Measurements from ENCODE around the gene ORC4.
"Not testable (repeated sequence)": the region's sequence is repeated elsewhere in the genome, so short reads cannot be mapped to it uniquely, and the experiment has no call there.

Gene ORC4

DNA sequence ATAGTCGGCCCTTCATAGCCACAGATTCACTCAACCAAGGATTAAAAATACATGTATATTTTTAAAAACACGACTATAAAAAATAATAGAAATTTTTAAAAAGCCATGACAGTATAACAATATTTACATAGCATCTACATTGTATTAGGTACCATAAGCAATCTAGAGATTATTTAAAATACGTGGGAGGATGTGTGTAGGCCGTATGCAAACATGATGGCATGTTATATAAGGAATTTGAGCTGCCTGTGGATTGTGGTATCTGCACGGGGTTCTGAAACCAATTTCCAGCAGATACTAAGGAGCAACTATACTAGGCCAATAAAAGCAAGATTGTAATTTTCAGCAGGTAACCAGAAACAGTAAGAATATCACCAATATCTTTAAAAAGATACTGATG, 5.9 kb downstream of the ORC4 start:
- DNase-seq (ENCODE audit: low read depth in 3 of 3) = no peak

DNA sequence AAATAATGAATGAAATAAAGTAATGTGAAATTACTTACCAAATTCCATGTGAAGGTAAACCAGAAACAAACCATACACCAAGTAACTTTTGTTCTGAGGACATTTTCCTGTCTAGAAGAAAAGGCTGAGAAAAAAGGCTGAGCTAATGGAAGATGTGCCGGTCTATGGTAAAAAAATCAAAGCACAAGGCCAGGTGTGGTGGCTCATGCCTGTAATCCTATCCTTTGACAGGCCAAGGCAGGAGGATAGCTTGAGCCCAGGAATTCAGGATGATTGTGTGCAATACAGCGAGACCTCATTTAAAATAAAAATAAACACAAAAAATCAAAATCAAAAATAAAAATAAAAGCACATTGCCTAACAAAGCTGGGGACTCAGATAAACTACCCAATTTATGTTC, 6.7 kb downstream of the ORC4 start:
- no peak for DNase-seq (ENCODE audit: low read depth in 3 of 3)

DNA sequence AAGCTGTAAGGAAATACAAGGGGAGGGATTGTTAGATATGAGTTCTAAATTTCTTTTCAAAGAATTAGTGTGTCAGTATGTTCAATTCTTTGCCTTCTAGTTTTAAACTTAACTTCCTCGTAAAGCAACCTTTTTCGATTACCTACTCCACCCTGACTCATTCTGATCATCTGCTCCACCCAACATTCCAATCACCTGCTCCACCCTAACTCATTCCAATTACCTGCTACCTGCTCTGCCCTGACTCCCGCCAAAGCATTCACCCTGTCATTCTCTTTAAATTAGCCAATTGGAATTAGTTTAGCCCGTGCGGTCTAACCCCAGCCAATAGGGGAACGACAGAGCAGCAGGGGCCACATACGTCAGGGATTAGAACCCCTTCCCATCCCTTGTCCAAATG, 12.1 kb downstream of the ORC4 start:
- not testable (repeated sequence) for DNase-seq (ENCODE audit: low read depth in 3 of 3)

DNA sequence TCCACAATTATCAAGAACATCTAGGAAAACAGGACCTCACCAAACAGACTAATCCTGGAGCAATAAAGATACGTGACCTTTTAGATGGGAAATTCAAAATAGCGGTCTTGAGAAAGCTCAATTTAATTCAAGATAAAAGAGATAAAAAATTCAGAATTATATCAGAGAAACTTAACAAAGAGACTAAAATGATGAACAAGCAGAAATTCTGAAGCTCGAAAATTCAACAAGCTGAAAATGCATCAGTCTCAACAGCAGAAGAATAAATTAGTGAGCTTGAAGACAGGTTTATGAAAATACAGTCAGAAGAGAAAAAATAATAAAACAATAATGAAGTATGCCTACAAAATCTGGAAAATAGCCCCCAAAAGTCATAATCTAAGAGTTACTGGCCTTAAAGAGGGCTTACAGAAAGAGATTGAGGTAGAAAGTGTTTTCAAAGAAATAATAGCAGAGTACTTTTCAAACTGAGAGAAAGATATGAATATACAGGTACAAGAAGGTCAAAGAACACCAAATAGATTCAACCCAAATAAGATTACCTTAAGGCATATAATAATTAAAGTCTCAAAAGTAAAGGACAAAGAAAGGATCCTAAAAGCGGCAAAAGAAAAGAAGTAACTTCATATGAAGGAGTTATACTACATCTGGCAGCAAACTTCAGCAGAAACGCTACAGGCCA, 13.2 kb downstream of the ORC4 start:
- DNase-seq (ENCODE audit: low read depth in 3 of 3) = no peak

DNA sequence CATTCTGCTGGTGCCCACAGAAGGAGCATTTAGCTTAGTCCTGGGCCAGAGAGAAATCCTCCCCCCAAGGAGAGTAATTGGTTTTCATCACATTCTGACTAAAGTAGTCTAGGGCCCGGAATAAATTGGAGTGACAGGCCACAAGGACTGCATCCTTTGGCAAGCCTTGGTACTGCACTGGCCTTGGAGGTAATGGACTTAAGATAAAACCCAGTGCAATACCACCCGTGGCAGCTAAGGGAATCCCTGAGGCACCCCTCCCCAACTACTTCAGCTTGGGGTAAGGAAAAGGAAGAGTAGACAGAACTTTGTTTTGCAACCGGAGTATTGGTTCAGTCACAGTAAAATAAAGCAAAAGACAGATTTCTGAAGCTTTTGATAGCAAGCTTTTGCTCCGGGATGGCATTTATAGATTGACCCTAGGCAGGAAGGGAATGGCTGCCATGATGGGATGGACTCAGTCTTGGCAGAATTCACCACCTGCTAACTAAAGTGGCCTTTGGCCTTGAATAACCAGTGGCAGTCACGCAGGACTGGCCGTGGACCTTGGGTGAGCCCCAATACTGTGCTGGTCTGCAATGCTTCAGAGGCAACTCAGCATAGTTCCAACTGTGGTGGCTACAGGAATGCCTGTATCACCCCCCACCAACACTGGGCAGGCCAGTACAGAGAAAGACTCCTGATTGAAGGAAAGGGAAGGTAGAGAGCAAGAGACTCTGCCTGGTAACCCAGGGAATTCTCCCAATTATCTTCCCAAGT, 14.1 kb downstream of the ORC4 start:
- DNase-seq (ENCODE audit: low read depth in 3 of 3) = no peak

DNA sequence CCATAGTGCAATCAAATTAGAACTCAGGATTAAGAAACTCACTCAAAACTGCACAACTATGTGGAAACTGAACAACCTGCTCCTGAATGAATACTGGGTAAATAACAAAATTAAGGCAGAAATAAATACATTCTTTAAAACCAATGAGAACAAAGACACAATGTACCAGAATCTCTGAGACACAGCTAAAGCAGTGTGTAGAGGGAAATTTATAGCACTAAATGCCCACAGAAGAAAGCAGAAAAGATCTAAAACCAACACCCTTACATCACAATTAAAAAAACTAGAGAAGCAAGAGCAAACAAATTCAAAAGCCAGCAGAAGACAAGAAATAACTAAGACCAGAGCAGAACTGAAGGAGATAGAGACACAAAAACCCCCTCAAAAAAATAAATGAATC, 18.1 kb downstream of the ORC4 start:
- not testable (repeated sequence) for DNase-seq (ENCODE audit: low read depth in 3 of 3)

DNA sequence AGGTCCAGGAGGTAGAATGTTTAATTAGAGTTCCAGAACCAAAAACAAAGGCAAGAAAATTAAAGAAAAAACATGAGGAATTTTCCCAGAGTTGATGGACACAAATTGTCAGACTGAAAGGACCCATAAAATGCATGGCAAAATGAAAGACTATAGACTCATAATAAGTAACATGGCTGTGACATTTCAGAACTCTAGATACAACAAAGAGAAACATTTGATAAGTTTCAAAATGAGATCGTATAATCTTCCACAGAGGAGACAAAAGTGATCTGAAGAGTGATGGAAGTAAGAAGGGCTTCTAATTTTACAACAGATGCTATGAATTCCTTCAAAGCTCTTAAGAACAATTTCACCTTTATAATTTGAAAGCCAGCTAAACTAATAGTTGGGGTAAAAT, 20.4 kb downstream of the ORC4 start:
- no peak for DNase-seq (ENCODE audit: low read depth in 3 of 3)

DNA sequence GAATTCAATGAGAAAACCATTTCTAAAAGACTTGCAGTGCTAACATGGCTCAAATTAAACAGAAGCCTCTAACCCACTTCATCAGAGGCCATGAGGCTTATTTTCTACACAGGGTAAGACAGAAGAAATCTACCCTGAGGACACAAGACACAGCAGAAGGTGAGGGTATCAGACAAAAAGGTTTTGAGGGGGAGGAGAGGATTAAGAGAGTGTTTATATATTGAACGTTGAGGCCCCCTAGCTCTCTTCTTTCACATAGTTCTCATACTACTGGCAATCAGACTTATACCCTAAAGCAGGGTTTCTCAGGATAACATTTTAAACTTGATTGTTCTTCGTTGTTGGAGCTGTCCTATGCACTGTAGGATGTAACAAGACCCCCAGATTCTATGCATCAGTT, 21.4 kb downstream of the ORC4 start:
- no peak for DNase-seq (ENCODE audit: low read depth in 3 of 3)

DNA sequence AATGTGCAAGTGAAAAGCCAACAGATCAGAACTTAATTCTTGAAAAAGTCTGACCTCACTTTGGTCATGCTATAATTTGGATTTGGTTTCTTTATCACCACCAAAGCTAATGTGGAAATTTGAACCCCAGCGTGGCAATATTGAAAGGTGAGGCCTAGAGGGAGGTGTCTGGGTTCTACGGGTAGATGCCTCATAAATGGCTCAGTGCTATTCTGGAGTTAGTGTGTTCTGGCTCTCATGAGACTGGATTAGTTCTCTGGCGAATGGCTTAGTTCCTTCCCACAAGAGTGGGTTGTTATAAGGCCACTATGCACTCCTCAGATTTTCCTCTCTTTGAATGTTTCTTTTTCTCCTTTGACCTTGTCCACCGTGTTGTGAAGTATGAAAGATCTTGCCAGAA, 22.3 kb downstream of the ORC4 start:
- DNase-seq (ENCODE audit: low read depth in 3 of 3) = no peak

DNA sequence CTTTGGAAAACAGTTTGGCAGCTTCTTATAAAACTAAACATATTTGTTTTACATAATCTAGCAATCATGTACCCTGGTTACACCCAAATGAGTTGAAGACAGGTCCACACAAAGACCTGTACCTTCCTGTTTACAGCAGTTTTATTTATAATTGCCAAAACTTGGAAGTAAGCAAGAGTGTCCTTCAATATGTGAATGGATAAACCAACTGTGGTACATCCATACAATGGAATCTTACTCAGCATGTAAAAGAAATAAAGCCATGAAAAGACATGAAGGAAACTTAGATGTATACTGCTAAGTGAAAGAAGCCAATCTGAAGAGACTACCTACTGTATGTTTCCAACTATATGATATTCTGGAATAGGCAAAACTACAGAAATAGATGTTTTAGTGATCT, 23.7 kb downstream of the ORC4 start:
- no peak for DNase-seq (ENCODE audit: low read depth in 3 of 3)

DNA sequence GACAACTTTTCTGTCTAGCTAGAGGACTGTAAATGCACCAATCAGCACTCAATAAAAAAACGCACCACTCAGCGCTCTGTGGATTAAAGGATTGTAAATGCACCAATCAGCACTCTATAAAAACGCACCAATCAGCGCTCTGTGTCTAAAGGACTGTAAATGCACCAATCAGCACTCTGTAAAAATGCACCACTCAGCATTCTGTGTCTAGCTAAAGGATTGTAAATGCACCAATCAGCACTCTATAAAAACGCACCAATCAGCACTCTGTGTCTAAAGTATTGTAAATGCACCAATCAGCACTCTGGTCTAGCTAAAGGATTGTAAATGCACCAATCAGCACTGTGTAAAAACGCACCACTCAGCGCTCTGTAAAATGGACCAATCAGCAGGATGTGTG, 25.6 kb downstream of the ORC4 start:
- DNase-seq (ENCODE audit: low read depth in 3 of 3) = not testable (repeated sequence)

DNA sequence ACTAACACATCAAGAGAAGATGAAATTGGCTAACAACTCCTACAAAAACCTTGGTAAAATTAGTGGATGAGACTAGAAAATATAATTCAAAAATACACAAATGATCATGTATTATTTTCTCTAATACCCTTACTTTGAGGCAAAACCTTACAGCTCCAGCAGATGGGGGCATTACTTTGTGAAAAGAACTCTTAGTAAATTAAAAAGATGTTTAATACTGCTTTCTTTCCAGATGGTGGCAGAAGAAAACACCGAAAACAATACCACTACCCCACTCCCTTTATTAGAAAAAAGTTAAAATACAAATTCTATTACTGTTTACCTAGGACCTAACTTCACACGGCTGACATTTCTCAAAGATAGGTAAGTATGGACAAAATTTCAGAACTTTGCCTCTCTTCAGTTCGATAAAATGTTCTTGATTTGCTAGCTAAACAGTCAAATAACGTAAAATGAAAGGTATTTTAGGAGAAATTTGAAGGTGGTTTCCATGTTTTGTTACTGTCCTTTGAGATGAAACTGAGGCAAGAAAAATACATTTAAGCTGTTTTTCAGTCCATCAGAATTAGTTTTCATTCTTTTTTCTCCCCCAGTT, 30.6 kb downstream of the ORC4 start:
- no peak for DNase-seq (ENCODE audit: low read depth in 3 of 3)

DNA sequence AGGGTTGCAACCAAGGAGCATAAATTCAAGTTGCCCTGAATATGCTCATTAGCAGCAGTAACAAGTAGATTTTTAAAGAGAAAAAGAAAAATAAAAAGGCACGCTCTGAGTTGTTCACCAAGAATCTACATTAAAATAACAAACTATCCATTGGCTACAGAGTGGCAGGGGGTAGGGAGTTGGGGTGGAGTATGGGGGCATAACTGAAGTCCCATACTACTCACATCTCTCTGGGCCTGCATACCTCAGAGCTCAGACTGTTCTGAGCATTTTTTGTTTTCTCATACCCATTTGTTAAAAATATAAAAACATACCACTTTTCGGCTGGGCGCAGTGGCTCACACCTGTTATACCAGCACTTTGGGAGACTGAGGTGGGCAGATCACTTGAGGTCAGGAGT, 31.4 kb downstream of the ORC4 start:
- DNase-seq (ENCODE audit: low read depth in 3 of 3) = no peak

DNA sequence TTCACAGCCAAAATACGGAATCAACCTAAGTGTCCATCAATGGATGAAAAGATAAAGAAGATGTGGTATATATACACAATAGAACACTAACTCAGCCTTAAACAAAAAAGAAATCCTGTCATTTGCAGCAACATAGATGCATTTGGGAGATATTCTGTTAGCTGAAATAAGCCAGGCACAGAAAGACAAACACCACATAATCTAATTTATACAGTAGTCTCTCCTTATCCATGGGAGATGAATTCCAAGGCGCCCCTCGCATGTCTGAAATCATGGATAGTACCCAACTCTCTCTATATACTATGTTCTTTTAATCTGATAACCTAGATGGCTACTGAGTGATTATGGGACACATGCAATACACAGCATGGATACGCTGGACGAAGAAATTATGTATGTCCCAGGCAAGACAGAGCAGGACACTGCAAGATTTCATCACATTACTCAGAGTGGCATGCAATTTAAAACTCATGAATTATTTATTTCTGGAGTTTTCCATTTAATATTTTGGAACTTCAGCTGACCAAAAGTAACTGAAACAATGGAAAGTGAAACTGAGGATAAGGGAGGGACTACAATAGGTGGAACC, 39.5 kb downstream of the ORC4 start:
- no peak for DNase-seq (ENCODE audit: low read depth in 3 of 3)

DNA sequence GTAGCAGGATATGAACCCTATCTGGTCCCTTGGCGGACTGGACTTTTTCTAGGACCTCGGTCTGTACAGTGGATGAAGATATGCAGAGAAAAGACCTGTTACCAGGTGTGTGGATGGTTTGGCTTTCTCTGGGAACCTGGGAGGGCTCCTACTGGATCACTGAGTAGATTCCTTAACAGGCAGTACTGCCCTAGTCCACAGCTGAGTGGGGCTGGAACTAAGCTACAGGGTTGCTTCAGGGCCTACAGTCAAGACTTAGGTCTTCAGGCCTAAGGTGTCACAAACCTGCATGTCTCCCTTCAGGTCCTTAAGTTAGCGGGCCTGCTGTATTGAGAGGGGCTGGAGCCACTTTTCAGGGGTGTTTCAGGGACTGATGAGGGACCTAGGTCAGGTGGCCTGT, 42.9 kb downstream of the ORC4 start:
- no peak for DNase-seq (ENCODE audit: low read depth in 3 of 3)

DNA sequence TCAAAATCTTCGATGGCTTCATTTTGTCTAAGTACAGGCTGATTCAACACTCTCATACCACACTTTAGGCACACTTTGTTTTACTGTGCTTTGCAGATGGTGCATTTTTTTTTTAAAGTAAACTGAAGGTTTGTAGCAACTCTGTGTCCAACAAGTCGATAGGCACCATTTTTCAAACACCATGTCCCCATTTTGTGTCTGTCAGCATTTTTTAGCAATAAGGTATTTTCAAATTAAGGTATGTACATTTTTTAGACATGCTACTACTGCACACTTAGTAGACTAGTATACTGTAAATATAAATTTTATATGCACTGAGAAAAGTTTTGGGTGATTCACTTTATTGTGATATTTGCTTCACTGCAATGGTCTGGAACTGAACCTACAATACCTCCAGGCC, 44.4 kb downstream of the ORC4 start:
- DNase-seq (ENCODE audit: low read depth in 3 of 3) = no peak

DNA sequence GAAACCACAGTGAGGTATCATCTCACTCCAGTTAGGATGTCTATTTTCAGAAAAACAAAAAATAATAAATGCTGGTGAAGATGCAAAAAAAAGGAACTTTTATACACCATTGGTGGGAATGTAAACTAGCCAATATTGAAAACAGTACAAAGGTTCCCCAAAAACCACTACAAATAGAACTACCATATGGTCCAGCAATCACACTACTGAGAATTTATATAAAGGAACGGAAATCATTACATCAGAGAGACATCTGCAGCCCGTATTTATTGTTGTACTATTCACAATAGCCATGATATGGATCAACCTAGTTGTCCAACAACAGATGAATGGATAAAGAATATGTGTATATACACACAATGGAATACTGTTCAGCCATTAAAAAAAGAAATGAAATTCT, 52.0 kb downstream of the ORC4 start:
- no peak for DNase-seq (ENCODE audit: low read depth in 3 of 3)

DNA sequence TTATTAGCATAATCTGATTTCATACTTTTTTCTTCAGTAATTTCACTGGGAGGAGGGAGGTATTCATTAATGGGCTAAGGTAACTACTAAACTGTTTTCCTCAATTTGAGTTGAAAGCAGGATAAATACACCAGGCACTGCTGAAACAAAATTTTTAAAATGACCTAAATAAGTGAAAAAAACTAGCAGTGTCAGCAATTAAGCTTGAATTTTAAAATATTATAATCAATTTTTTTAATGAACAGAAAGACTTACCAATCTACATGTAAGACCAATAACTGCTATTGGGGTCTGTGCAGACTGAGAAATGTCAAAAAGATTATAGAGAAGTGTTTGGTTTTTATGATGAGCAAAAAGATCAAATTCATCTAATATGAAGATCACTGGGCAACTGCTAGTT, 68.4 kb downstream of the ORC4 start:
- DNase-seq (ENCODE audit: low read depth in 3 of 3) = no peak

DNA sequence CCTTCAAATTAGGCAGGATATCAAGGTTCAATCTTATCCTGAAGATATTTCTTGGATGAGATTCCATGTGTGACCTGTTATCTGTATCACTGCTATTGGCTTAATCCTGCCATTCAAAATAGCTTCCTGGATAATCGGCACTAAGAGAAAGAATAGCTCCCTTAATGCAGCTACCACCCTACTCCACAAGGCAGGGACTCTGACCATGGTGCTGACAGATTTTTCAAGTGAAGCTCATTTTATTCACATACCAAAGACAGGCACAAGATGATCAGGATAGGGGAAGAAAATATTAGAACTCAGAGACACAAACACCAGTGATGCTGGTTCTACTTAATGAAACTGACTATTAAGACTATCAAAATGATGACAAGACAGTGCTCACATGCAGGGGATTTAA, 74.9 kb downstream of the ORC4 start:
- no peak for DNase-seq (ENCODE audit: low read depth in 3 of 3)

DNA sequence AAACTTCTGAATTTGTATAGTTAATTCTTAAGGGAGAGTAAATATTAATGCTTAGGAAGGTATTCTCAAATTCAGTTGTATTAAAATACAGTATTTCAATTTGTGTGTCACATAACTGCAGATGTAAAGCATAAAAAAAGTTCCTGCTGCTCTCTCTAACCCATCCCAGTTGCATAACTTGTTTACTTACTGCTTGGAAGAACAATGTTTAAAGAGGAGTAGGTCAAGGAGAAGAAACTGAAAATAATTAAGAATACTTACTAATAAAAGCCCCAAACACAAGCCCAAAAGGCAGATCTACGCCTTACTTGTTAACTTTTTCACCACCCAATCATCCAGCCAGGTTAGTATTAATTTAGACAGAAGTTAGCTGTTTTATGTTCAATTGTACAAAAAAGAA, 81.2 kb downstream of the ORC4 start:
- no peak for DNase-seq (ENCODE audit: low read depth in 3 of 3)

DNA sequence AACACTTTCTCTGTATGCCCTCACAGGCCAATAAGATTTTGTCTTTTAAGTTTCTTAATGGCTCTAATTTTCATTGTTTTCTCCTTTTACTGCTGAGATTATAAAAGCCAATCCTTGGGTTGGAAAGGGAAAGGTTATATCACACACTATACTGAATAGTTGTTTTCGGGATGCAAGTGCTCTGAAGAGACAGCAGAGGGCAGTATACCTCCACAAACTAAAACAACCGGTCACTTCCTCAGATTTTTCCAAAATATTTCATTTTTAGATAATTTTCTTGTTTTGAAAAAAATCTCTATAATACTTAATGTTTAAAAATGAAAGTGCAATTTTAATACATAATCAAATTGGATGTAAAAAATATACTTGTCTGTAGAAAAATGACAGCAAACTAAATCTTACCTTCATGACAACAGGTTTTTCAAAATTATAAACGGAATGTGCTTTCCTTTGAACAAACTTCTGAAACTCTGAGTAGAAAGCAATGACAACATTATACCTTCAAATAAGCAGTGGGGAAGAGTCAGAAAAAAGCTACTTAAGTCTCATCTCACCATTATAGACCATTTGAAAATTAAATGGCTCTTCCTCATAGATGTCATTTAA, 82.7 kb downstream of the ORC4 start:
- DNase-seq (ENCODE audit: low read depth in 3 of 3) = no peak

DNA sequence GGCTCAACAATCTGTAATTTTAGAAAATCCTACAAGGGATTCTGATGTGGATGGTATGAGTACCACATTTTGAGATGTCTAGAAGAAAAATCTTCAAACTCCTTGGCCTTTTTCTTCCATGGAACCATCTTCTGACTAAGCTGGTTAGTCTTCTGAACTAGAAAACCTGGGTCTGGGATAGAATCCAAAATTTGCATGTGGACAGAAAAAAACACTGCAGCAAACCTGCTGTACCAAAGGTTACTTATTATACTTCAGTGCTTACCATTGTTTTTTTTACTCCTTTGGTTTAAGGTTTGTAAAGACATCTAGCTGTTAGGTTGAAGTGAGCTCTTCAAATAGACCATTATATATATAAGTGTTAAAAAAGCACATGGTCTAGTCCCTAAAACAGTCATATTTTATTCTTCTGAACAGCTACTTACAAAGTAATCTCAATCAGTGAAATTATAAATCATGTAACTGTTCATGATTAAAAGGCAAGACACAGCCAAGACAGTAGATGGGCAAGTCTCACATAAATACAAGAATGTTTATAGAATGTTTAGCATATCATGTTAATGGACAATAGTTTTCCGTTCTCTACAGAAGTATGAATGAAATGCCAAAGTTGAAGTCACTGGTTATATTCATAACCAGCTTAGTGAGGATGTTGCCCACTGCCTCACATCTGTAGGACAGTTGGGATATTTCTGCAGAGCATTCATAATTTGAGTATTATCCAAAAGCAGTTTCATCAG, 85.5 kb downstream of the ORC4 start:
- DNase-seq (ENCODE audit: low read depth in 3 of 3) = no peak

All from stimulated activated CD4-positive, alpha-beta T cell treated with anti-CD3 and anti-CD28 coated beads, TNF-alpha, amount 100 ng/mL, for 48 hours (primary cell).